Activated CD4-positive, alpha-beta T cell treated with anti-CD3 and anti-CD28 coated beads, Interleukin-2, Interleukin-6, amounts not matched to agents 100 ng/mL and 50 ng/mL, durations not matched to agents 16 hours and 8 hours (primary cell): ENCODE measurements around the gene RFESD.
"Not testable (repeated sequence)": the region's sequence is repeated elsewhere in the genome, so short reads cannot be mapped to it uniquely, and the experiment has no call there.

Experiments
- DNase-seq: peaks from one replicate; pipeline ENCODE4 v3.0.0-alpha.2; 2020

Gene RFESD

GRCh38 chr5:95667678-95668077, 21.1 kb downstream of the RFESD start:
- DNase-seq, result no peak

GRCh38 chr5:95668216-95668615, 21.6 kb downstream of the RFESD start:
- no peak for DNase-seq

GRCh38 chr5:95668728-95669127, 22.2 kb downstream of the RFESD start:
- DNase-seq, result no peak

GRCh38 chr5:95669540-95669939, 23.0 kb downstream of the RFESD start:
- DNase-seq, result no peak

- DNase-seq, result no peak
Observed at GRCh38 chr5:95669985-95670384, 23.4 kb downstream of the RFESD start.

- DNase-seq, result no peak
Observed at GRCh38 chr5:95670568-95670967, 24.0 kb downstream of the RFESD start.

GRCh38 chr5:95671826-95672225, 25.2 kb downstream of the RFESD start:
- no peak for DNase-seq

GRCh38 chr5:95672641-95673040, 26.1 kb downstream of the RFESD start:
- DNase-seq, result no peak

- no peak for DNase-seq
Observed at GRCh38 chr5:95673081-95673480, 26.5 kb downstream of the RFESD start.

- no peak for DNase-seq
Observed at GRCh38 chr5:95682891-95683290, 36.3 kb downstream of the RFESD start, which contains the start of gene SPATA9. Gene SPATA9, minus strand, starts transcription at chr5:95682991. Its CDS starts 137 bp downstream, at chr5:95682854.

GRCh38 chr5:95684361-95684760, 37.8 kb downstream of the RFESD start:
- no peak for DNase-seq

GRCh38 chr5:95686651-95687050, 40.1 kb downstream of the RFESD start:
- DNase-seq, result no peak

GRCh38 chr5:95689680-95690079, 43.1 kb downstream of the RFESD start:
- DNase-seq, result no peak

GRCh38 chr5:95690333-95690732, 43.8 kb downstream of the RFESD start:
- no peak for DNase-seq

GRCh38 chr5:95697781-95698681, 51.5 kb downstream of the RFESD start:
- no peak for DNase-seq

GRCh38 chr5:95699337-95699736, 52.8 kb downstream of the RFESD start:
- no peak for DNase-seq

GRCh38 chr5:95701074-95701473, 54.5 kb downstream of the RFESD start:
- no peak for DNase-seq

- no peak for DNase-seq
Observed at GRCh38 chr5:95704150-95704549, 57.6 kb downstream of the RFESD start.

- DNase-seq, result not testable (repeated sequence)
Observed at GRCh38 chr5:95706196-95706595, 59.6 kb downstream of the RFESD start.

GRCh38 chr5:95707055-95707454, 60.5 kb downstream of the RFESD start:
- no peak for DNase-seq
